CD4-positive, alpha-beta T cell treated with Interleukin-4 for 4 hours (primary cell): ENCODE data around the gene MYO1A.
"Not testable (repeated sequence)": the region's sequence is repeated elsewhere in the genome, so short reads cannot be mapped to it uniquely, and the experiment has no call there.

Source experiments
- DNase-seq: peaks from one replicate; pipeline ENCODE4 v3.0.0-alpha.2; 2020

Gene MYO1A

DNA sequence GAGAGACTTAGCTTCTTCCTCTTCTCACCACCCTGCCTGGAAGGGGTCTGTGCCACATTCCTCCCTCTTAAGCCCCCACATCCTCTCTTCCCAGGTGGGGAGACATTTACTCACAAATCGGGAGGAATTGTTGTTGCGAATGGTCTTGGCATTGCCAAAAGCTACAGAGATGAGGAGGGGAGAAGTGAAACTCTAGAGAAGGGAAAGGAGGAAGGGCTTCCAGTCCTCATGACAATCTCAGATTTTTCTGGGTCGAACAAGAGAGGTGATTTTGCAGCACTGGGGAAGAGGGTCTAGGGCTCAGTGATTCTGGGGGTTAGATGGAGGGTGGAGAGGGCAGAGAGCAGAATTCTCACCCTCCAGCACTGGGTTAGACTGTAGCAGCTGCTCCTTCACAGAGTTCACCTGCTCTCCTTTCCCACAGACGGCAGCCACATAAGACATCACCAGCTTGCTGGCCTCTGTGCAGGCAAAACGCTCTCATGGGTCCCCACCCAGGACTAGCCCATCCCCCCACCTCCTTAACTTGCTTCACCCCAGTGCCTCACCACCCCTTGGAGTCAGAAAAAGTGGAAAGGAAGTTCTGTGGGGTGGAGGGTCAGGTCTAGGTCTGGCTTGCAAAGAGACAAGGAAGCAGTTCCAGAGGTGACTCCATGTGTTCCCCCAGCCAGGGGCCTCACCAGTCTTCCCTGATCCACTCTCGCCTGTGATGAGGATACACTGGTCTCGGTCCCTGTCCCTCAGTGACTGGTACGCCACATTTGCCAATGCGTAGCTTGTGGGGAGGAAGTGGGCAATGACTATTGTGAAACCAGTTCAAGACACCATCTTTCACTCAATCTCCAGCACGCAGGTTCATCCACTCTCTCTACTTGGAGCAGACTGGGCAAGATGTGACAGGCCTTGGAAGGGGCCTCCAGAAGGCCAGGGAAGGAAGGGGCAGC, 2.7 kb downstream of the MYO1A start:
- DNase-seq: peak; percentile 28

DNA sequence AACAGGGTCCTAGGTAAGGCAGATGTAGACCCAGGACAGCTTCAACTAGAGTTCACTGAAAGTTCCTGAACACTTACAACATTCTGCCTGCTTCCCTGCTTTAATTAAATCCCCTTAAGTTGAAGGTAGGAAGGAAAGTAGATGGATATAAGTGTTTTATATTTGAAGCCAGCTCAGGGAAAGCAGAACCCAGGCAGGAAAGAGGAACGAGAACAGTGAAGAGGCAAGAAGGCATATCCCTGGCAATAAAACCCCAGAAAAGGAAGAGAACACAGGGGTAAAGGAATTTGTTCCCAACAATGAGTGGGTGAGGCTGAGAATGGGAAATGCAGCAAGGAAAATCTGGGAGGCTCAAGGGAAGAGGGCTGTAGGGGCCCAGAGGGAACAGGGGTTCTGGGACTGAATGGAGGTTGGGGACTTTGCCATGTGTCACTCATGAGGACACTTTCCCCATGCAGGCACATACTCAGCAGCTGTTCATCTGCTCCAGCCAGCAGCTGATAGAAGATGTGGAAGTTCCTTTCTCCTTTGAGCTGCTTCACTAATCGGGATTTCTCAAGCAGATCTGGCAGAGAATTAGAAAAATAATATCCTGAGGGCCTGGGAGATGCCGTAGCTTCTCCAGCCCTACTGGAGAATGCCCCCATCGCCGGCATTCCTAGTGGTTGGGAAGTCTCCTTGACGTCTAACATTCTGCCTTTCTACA, 3.7 kb downstream of the MYO1A start:
- no peak for DNase-seq

GRCh38 chr12:57044889-57045288, 5.0 kb downstream of the MYO1A start:
- no peak for DNase-seq

GRCh38 chr12:57044468-57044867, 5.5 kb downstream of the MYO1A start:
- DNase-seq: no peak

- no peak for DNase-seq
Observed at GRCh38 chr12:57042695-57043094, 7.2 kb downstream of the MYO1A start.

GRCh38 chr12:57040750-57041149, 9.2 kb downstream of the MYO1A start:
- DNase-seq: no peak

DNA sequence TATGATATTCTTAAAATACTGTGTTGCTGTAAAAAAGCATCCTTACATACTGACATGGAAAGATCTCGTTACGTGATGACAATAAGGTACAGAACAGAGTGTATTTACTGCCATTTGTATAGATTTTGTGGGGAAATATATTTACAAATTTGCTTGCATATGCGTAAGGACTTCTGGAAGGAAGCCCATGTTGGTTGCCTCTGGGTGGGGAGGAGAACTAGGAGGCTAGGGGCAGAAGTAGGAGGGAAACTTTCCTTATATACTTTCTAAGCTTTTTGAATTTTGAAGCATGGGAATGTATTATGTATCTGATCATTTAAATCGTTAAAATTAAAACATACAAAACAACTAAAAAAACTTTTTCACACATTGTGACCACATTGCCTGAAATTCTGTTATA, 9.7 kb downstream of the MYO1A start:
- DNase-seq: no peak

DNA sequence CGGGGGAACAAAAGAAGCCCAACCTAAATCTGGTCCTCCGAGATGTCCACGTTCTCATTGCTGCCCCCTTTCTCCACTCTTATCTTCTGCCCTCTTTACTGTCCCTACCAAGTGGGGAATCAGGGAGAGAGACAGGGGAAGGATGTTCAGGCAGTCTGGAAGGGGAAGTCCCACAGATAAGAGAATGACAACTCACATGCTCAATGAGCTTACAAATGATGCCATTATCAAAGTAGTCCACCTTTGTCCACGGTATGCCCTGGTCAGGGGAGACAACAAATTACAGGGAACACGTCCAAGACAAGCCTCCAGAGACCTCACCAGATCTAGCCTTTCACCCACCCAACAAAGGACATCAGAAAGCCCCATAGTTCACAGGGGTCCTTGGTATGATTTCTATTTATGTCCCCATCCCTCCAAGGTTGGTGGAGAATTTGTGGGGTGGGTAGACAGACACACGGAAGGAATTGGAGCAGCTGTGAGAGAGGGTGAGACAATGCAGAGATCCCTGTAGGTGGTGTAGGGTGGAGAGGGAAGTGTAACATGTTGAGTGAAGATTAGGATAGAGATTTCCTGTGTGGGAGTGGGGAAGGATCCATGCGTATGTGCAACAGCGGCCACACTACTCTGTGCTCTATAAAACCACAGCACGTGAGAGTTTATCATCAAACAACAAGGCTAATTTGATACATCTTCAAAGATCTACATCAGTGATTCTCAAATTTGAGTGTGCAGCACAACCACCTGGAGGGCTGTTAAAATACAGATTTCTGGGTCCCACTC, 10.7 kb downstream of the MYO1A start:
- no peak for DNase-seq

DNA sequence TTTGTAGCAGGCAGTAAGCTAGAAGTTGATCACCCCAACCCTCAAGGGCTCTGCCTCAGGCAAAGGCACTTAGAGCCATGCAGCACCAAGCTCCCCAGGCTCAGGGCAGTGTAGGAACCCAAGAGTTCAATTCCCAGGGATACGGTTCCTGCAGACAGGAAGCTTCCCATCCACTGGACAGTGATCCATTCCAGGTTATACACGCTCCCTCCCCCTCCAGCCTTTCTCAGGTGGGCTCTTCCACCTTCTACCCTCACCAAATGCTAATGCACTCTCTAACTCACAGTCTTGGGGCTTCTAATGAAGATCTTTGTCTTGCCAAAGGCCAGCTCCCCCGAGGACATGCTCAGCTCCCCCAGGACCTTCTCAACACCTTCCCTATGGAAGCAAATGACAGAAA, 12.7 kb downstream of the MYO1A start:
- no peak for DNase-seq

DNA sequence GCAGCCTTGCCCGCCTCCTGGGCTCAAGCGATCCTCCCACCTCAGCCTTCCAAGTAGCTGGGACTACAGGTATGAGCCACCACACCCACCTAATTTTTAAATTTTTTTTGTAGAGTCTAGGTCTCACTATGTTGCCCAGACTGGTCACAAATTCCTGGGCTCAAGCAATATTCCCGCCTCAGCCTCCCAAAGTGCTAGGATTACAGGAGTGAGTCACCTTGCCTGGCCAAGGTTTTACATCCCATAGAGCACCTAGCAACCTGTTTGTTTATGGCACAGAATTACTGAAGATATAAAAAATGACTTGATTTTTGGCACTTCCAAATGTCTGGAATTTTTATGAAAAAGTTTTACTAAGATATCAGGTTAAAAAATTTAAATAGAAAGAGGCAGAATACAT, 16.5 kb downstream of the MYO1A start:
- no peak for DNase-seq

DNA sequence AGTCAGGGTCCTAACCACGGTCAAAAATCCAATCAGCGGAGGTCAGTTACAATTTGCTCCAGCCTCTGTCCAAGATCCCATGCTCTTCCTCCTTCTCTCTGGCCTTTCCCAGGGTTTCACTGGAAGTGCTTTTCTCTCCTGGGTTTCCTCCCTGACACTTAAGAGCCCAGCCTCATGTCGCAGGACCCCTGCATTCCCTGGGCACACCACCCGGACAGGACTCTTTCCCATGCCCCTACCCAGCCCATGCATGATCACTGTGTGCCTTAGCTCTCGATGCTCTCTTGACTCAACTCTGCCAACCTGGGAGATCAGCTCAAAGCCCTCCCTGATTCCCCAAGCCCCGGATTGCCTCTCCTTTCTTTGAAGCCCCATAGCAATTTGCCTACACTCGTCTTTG, 18.1 kb downstream of the MYO1A start:
- DNase-seq: no peak

GRCh38 chr12:57031138-57031725, 18.7 kb downstream of the MYO1A start:
- peak; percentile 19 for DNase-seq

GRCh38 chr12:57029457-57029856, 20.5 kb downstream of the MYO1A start:
- no peak for DNase-seq

DNA sequence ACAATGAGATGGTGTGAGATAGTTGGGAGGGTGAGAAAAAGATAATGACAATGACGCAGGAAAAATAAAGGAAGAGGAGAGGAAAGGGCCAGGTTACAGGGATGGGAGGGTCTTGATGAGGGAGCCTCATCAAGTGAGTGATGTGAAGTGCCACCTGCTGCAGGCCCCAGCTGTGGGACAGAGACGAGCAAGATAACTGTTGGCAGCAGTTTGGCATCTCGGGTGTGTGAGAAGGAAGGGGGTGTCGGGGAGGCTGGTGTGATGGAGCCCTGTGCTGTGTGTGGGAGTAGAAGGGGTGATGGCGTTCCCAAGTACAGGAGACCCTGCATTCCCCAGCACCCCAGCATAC, 22.1 kb downstream of the MYO1A start:
- DNase-seq: no peak

- no peak for DNase-seq
Observed at GRCh38 chr12:57027011-57027804, 22.7 kb downstream of the MYO1A start.

DNA sequence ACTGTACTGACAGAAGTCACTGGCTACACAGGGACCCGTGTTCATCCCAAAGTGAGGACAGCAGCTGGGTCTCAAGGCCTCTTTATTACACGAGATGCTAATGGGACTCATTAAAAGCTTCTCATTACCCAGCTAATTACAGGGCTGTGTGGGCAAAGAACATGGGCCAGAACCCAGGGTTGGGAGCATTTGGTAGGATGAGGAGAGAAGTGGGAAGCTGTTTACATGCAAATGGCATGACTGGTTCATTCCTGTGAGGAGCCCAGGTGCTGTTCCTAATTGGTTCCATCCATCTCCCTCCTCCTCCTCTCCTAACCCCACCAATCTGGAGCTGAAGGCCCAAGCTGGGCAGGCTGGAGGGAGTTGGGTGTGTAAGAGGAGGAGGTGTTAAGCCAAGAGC, 24.7 kb downstream of the MYO1A start:
- DNase-seq: no peak

DNA sequence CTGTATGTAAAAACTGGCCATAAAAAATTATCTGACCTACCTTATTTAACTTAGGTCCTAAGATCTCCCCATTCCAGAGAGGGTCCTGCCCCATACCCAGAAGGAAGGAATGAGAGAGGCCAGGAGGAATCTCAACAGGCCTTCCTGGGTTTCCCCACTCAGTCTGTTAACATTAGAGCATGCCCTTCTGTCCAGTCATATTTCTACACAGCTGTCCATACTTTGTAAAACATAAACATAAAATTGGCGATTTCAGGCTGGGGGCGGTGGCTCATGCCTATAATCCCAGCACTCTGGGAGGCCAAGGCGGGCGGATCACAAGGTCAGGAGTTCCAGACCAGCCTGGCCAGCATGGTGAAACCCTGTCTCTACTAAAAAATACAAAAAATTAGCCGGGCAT, 27.6 kb downstream of the MYO1A start:
- not testable (repeated sequence) for DNase-seq

GRCh38 chr12:57019983-57020719, 29.8 kb downstream of the MYO1A start:
- DNase-seq: no peak

DNA sequence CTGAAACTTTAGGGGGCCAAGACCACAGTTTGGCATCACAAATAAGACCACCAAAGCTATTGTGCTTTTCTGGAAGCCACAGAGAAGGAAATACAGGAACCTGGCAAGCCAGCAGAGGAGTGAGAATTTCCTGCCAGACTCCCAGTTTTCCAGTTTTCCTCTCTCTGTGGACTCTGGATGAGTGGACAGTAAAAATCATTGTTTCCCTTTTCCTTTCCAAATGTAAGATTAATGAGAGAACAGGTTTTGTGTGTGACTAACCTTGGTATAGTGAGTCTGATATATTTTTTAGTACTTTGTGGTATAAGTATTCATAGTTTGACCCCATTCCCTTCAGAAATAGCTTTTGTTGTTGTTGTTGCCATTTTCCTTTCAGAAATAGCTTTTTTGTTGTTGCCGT, 31.0 kb downstream of the MYO1A start:
- DNase-seq: no peak

- DNase-seq: not testable (repeated sequence)
Observed at GRCh38 chr12:57018353-57018752, 31.6 kb downstream of the MYO1A start.

- no peak for DNase-seq
Observed at GRCh38 chr12:57016348-57016747, 33.6 kb downstream of the MYO1A start, which contains the start of gene TAC3. Gene TAC3, minus strand, starts transcription at chr12:57016529. Its CDS starts 732 bp downstream, at chr12:57015797.
